GM12872 (cell line): Measurements from ENCODE around the gene RSL1D1.

Experiments
- TF ChIP-seq, protein P1 (sequence below): IDR thresholded peaks from 3 replicates; pipeline ENCODE4 v1.5.1; 2011; ENCODE audit warnings: low read depth, mild to moderate bottlenecking, low read length, moderate library complexity; ENCODE audit not compliant: insufficient read depth

The RSL1D1 gene

GRCh38 chr16:11794996-11795886 lies 56.1 kb downstream of the RSL1D1 start:
- TF ChIP-seq, protein P1, sequence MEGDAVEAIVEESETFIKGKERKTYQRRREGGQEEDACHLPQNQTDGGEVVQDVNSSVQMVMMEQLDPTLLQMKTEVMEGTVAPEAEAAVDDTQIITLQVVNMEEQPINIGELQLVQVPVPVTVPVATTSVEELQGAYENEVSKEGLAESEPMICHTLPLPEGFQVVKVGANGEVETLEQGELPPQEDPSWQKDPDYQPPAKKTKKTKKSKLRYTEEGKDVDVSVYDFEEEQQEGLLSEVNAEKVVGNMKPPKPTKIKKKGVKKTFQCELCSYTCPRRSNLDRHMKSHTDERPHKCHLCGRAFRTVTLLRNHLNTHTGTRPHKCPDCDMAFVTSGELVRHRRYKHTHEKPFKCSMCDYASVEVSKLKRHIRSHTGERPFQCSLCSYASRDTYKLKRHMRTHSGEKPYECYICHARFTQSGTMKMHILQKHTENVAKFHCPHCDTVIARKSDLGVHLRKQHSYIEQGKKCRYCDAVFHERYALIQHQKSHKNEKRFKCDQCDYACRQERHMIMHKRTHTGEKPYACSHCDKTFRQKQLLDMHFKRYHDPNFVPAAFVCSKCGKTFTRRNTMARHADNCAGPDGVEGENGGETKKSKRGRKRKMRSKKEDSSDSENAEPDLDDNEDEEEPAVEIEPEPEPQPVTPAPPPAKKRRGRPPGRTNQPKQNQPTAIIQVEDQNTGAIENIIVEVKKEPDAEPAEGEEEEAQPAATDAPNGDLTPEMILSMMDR = no peak

DNA sequence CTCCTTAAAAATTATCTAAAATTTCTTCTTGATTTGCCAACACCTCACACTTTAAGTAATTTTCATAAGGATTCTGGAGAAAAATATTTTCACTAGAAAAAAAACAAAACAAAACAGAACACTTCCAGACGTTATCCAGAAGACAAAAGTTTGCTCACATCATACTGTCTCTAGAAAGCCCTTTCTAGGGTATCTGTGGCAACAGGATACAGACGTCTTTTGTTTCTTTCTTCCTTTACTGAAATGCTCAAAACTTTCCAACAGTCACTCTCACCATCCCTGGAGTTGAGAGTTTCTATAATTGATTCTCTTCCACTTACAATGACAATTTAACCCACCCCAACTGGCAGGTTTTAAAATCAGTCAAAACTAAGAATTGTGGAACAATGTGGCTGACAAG lies 56.9 kb downstream of the RSL1D1 start:
- TF ChIP-seq, protein P1 = no peak

- TF ChIP-seq, protein P1 = no peak
These were observed 57.5 kb downstream of the RSL1D1 start for GRCh38 chr16:11793840-11794239.

- TF ChIP-seq, protein P1 = no peak
These were observed 58.7 kb downstream of the RSL1D1 start for GRCh38 chr16:11792410-11793241.

GRCh38 chr16:11791144-11791828 lies 60.1 kb downstream of the RSL1D1 start:
- TF ChIP-seq, protein P1 = no peak

GRCh38 chr16:11788914-11789313 lies 62.4 kb downstream of the RSL1D1 start:
- TF ChIP-seq, protein P1 = no peak

DNA sequence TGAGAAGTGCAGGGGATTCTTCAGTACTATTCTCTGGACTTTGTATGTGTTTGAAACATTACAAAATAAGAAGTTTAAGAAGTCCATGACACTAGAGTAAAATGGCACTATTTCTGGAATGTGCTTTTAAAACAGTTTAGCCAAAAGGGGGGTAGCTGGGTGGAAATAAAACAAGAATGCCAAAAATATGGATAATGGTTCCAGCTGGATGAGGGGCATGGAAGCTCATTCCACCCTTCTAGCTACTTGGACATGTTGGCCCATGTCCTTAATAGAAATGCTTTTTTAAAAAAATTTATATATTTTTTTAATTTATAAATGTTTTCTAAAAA lies 67.3 kb downstream of the RSL1D1 start:
- TF ChIP-seq, protein P1 = no peak
